GM18517 (cell line): ENCODE results near the gene CNTFR.
"Not testable (repeated sequence)": the region's sequence is repeated elsewhere in the genome, so short reads cannot be mapped to it uniquely, and the experiment has no call there.

Experiments
- ATAC-seq: cut with Tn5 transposase; IDR thresholded peaks from one replicate; pipeline ENCODE4 v1.9.1; 2021; ENCODE audit warnings: mild to moderate bottlenecking, moderate library complexity; ENCODE audit not compliant: unreplicated experiment

The CNTFR gene, protein sequence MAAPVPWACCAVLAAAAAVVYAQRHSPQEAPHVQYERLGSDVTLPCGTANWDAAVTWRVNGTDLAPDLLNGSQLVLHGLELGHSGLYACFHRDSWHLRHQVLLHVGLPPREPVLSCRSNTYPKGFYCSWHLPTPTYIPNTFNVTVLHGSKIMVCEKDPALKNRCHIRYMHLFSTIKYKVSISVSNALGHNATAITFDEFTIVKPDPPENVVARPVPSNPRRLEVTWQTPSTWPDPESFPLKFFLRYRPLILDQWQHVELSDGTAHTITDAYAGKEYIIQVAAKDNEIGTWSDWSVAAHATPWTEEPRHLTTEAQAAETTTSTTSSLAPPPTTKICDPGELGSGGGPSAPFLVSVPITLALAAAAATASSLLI

DNA sequence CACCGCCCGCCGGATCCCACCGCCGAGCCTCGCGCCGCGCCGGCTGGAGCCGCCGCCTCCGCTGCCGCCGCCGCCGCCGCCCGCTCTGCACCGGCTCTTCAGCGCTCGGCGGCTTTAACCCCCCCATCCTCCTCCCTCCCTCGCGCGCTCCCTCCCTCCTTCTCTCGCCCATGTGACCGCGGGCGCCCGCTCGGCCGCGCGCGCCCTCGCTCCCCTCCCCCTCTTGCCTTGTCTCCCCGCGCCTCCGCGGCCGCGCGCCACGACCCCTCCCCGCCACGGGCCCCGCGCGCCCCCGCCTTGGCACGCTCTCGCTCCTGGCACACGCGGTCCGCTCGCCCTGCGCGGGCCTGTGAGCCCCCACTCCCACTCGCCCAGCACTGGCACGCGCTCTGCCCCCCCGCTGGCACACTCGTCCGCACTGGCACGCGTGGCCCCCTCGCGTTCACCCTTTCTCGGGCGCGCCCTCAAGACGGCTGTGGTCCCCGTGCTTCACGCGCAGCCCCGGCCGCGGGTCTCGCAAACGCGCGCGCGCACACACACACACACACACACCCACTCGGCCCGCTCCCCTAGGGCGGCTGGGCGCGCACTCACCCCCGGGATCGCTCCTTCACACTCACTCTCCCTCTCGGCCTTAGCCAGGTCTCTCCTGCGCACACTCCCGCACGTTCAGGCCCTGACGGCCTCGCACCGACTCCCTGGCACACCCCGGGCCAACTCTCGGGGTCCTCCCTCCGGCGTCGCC lies at the start of gene CNTFR:
TSS of gene CNTFR (minus strand) at position 89 of the 745 bp plus-strand sequence. CDS start 20,743 bp downstream, outside the sequence.
- no peak for ATAC-seq

DNA sequence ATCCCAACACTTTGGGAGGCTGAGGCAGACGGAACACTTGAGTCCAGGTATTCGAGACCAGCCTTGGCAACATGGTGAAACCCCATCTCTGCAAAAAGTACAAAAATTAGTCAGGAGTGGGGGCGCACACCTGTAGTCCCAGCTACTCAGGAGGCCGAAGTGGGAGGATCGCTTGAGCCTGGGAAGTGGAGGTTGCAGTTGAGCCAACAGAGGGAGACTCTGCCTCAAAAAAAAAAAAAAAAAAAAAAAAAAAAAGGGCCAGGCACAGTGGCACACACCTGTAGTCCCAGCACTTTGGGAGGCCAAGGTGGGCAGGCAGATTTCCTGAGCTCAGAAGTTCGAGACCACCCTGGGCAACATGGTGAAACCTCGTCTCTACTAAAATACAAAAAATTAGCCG lies 49.8 kb upstream of the CNTFR start:
- ATAC-seq, result not testable (repeated sequence)

DNA sequence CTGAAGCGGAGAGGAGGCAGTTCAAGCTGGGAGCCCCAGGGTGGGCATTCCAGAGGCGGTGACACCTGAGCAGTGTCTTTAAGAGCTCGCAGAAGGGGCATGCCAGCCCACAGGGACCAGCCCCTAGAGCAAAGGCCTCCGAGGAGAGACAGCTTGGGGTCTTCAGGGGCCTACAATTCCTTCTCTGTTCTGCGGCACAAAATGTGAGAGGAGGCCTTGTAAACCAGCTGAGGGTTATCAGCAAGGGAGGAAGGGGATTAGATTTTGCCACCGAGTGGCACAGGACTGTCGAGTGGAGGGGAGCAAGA lies 48.6 kb upstream of the CNTFR start:
- ATAC-seq, result no peak

DNA sequence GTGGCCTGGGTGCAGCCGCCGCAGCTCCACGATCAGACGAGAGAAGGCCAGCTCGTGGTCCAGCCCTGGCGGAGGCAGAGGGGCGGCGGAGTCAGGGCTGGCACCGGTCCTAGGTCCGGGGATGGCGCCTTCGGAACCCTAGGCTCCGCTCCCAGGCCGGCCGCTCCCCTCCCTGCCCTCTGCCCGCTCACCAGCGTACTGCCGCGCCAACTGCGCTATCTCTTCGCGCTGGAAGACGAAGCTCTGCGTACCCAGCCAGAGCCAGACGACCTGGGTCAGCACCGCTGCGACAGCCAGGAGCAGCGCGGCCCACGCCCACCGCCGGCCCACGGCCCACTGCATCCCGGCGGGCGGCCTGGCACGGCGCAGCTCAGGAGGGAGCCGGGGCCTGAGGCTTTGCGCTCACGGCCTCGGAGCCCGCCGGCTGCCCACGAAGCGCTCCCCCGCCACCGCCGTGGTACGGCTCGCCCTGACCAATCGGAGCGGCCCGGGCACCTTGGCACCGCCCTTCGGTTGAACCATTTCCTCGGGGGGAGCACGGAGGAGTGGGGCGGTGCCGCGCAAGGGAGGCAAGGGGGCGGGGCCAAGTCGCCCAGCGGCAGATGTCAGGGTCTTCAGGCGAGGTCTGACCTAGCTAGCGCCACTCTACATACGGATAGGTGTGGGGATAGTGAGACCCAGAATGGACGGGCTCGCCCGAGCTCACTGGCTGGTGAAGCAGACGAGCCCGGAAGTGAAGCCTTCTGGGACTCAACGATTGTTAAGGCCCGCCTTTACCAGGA lies 48.0 kb upstream of the CNTFR start, which contains the start of gene SIGMAR1:
TSS of gene SIGMAR1 (minus strand) at position 432 of the 782 bp plus-strand sequence. CDS start at position 342, 90 bp downstream.
- ATAC-seq, result peak; percentile 80

DNA sequence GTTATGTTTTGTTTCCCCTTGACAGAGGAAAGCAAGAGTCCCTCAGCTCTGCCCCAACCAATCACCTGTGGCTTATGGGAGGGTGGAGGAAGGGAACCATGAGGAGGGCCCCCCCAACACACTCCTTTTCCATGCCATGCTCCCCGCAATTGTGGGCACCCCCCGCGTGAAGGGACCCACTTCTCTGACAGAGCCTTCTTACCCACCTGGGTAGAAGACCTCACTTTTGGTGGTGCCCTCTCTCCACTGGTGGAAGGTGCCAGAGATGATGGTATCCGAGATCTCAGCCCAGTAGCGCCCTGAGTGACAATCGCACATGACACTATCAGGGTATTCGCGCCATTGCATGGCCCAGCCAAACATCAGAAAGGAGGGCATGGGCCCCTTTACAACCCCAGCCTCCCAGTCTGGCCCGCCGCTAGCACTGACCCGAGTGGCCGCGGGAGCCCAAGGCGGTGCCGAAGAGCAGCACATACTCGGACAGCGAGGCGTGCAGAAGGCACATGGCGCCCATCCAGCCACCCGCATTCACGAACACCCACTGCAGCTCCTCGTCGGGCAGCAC lies 47.3 kb upstream of the CNTFR start:
- peak; percentile 6 for ATAC-seq

DNA sequence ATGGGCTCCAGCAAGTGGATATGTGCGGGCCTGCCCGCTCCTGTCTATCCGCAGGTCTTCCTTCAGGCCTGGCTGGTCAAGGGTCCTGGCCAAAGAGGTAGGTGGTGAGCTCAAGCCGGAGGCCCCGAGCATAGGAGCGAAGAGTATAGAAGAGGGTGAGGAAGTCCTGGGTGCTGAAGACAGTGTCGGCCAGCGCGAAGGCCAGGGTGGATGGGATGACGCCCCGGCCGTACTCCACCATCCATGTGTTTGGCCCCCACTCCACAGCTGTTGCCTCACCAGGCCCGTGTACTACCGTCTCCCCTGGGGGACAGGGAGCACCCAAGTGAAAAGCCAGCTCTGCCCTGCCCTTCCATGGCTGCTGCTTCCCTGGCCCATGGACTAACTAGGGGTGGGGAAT lies 46.0 kb upstream of the CNTFR start:
- no peak for ATAC-seq

DNA sequence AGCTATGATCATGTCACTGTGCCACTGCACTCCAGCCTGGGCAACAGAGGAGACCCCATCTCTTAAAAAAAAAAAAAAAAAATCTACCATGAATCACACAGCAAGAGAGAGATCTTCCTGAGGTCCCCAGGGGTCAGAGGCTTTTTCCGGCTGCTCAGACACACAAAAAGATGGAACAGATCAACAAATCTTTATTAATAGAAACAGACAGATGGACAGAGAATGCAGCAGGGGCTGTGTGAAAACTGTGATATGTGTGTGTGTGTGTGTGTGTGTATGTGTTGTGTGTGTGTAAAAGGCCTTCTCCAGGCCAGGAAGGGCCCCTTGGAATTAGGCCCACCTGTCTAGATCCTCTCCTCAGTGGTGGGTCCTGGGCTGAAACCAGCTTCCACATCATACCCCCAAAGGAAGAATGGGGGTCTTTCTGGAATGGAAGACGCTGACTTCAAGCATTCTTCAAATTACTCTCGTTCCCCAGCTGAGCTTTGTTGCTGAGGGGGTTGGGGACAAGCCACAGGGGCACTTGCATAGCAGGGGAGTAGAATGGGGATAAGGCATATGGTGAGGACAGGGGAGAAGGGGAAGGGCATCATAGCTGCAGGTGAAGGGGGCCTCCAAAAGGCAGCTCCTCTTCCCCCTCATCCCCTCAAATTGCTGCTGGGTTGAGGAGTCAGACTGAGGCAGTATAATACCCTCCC lies 45.2 kb upstream of the CNTFR start:
- no peak for ATAC-seq

DNA sequence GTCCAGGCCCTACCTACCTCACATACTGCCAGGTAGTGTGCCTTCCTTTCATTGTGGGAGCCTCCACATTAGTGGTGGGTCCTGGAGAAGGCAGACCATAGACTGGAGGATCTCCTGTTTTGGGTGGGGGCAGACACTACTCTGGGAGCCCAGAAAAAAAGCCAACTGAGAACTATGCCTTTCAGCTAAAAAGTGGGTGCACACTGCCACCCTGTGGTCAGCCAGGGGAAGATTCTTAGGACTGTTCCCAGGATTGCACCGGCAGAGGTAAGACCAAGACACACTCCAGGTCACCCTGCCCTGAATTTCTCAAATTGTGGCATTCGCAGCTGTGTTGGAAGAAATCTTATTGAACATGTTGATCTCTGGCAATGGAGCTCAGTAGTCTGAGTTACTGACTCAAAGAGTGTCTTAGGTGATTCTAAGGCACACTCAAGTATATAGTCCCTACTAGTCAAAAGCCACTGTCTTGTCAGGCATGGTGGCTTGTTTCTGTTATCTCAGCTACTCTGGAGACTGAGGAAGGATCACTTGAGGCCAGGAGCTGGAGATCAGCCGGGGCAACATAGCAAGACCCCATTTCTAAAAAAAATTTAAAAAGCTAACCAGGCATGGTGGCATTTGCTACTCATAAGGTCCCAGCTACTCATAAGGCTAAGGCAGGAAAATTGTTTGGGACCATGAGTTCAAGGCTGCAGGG lies 44.5 kb upstream of the CNTFR start:
- ATAC-seq, result peak; percentile 33

DNA sequence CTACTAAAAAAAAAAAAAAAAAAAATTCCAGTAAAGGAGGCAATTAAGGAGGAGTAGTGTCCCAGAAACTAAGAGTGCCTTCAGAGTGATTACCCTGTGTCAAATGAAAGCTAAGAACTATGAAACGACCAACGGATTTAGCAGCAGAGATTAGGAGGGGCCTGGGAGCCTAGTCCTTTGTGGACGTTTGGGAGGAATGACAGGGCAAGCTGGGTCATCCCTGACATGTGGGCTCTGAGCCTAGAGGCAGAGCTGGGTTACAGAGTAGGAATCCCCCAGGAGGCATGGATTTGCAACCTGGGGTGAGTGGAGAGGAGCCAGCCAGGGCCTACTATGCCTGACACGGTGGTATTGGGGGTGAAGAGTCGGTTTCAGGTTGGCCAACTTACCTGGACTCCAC lies 43.6 kb upstream of the CNTFR start:
- ATAC-seq, result no peak

DNA sequence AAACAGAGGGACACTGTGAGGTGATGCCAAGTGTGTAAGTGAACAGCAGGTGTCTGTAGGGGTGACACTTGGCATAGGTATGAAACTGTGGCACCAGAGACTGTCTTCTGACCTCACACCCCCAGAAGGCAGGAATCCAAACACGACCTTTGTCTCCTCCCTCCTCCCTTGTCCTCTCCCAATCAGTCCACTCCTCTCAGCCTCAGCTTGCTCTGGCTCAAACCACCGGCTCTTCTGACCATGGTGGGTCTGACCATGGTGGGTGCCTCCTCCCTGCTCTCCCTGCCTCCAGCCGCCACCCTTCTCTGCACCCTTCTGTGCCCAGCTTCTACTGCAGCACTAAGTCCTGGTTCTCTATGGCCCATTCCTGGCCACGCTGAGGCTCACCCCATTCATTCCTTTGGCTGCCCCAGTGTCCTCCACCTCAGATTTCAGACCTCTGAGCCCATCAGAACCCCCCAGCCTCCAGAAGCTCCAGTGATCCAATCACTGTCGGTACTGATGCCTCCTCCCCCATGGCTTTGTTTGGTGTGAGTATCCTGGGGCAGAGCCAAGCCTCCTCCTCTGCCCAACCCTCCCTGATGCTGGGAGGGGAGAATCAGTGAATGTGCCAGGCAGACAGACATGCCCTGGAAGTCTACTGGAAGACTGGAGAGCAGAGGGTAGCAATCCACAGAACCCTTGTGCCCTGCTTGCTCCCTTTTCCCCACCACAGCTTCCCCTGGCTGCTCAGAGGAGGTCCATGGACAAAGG lies 41.1 kb upstream of the CNTFR start:
- no peak for ATAC-seq

DNA sequence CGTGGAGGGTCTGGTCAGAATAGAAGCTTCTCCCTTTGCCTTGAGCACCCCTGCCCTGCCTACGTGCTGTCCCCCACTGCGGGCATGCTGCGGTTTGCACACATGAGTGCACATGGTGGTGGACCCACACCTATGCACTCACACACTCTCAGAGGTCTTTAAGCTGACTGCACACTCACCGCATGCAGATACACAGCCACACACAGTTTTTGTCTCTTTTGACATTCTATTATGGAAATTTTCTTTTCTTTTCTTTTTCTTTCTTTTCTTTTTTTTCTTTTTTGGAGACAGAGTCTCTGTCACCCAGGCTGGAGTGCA lies 39.9 kb upstream of the CNTFR start:
- no peak for ATAC-seq

DNA sequence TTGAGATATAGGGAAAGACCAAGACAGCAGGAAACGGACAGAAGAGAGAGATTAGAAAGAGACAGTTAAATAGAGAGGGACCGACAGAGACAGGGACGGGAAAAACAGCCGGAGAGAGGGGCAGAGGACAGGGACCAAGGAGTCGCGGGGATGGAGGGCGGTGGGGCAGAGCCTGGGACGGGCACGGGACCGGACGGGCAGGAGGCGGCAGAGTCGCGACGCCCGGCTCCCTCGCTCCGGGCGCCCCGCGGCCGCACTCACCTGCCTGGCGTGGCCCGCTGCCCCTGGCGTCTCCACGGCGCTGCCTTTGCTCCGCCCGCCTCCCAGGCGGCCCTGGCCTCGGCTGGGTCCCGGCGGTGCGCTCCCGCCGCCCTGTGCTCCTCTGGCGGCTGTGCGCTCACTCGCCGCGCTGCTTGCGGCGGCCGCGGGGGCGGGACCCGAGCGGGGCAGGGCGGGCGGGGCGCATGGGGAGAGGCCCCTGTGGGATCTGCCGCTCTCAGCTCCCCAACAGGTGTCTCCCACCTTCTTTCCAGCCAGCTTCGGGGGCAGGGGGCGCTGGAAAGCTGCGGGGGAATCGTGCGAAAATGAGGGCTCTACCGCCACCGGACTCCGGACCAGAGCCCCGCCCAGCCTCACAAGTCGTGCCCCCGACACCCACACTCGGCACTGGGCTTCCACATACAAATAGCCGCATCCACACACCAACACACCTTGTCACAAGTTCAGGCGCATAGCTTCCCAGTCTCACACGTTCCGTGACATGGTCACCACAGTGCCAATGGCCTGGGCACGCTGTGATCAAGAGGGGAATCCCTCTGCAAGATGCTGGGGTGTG lies 39.3 kb upstream of the CNTFR start, which contains the start of gene ARID3C:
TSS of gene ARID3C (minus strand) at position 411 of the 835 bp plus-strand sequence. CDS start 1,052 bp downstream, outside the sequence.
- ATAC-seq, result no peak

DNA sequence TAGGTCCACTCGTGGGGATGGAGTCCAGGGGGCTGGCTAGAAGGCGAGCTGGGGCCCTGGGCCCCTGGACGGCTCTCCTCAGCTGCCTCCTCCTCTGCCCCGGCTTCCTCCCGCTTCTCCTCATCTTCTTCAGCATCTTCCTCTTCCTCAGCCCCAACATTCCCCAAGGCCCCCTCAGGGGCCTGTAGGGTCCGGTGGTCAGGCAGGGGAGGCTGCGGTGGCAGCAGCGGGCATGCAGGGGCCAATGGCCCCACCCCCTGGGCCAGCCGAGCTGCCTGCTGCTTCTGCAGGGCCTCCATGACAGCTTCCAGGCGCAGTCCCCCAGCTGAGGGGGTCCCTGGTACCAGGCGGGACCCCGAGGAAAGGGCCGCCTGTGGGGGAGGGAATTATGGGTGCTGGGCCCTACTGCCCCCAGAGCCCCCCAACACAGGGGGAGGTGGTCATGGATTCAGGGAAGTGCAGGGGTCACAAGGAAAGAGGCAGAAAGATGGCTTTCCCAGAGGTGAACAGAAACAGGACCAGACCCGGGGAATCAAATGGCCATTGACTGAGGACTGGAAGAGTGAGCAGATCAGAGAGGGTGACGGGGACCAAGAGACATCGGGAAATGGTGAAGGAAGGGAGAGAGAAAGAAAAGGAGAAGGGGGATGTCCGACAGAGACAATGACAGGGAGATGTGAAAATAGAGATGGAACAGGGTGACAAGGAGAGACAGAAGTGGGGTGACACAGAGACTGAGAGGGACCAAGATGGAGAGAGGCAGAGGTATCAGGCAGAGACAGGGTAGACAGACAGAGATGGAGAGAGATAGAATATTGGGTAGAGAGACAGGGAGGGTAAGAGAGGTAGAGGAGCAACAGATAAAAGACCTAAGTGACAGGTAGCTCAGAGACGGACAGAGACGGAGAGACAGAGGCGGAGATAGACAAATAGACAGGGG lies 38.5 kb upstream of the CNTFR start:
- no peak for ATAC-seq

DNA sequence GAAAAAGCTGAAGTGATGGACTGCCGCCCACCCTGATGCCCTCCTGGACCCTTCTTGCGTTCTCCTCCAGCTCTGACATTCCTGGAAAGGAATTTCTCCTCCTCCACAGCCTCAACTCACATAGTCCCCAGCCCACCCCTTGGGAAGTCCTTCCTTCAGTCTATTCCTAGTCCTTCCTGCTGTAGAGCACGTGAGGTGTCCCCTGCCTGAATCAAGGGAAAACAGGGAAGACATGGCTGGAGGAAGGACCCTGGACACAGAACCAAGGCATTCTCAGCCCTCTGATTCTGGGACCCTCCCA lies 35.6 kb upstream of the CNTFR start:
- ATAC-seq, result no peak

DNA sequence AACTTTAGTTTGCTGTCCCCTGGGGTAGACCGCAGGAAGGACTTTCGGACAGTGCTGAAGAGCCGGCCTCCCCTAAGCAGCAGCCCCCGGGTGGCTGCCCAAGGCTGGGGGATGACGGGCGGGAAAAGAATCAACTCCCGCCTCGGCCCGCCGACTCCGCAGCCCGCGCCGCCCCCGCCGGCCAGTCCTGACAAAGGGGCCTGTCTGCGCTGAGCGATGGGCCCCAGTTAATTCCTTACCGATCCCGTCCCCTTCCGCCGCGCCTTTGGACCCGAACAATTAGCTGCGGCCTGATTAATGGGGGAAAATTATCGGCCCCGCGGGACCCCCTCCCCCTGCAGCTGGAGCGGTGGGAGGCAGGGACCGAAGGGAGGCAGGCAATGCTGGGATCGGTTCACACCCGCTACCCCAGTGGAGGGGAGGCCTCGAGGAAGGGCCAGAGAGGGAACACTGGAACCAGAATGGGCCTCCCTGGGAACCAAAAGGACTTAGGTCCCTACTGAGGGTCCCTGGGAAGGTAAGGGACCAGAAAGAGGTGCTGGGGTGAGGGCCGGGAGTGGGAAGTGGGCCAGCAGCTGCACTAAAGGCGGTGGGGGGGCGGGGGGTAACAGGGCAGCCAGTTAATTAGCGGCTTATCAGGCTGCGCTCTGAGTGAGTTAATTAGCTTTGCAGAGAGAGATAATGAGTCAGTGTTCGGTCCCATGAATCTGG lies 35.1 kb upstream of the CNTFR start:
- ATAC-seq, result no peak

DNA sequence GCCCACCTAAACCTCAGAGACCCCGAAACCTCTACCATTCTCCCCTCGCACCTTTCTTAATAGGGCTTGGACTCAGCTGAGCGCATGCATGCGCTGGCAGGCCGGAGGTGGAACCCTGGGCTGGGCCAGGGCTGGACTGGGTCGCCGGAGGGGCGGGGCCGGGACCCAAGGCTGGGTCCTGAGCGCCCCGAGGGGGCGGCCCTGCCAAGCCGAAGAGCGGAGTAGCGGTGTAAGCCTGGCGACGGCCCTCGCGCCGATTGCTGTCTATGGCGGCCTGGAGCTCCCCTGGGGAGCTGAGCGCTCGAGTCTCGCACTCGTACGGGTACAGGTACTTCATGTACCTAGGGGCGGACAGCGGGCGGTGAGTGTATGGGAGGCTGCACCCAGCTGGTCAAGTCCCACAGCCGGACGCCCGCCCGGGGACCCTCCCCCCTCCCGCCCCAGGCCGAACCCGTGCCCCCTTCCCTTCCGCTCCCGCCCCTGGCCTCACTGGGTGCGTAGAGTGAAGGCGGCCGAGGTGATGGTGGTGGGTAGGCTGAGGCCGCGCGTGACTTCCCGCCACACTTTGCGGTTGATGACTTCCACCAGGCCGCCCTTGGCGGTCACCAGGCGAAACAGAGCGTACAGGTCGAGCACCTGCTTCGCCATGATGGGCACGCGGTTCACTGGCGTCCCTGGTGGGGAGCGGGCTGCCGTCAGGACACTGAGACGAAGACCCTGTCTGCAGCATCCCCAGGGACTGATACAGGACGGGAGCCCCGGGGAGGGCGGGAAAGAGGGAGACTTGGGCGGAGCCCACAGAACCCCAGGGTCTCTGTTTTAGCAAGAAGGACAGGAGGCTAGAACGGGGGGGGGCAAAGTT lies 34.1 kb upstream of the CNTFR start:
- ATAC-seq, result no peak
